ENCODE results near the gene WRAP73.

- no peak for TF ChIP-seq EZH2 (IDR thresholded peaks at IDR 0.05; ENCODE audit: borderline replicate concordance, low read depth, low read length, poor library complexity, severe bottlenecking)
- TF ChIP-seq CTCF (conservative IDR thresholded peaks at IDR 0.05; ENCODE audit: low read depth, low read length), result no peak
Observed at GRCh38 chr1:3604997-3605823, 44.7 kb downstream of the WRAP73 start.
